Glomerular visceral epithelial cell (primary cell): ENCODE measurements around the gene MORF4L1.
A peak's percentile ranks its signal among the peaks of the same experiment; 100 is the strongest.
"Not testable (repeated sequence)": the region's sequence is repeated elsewhere in the genome, so short reads cannot be mapped to it uniquely, and the experiment has no call there.

Source experiments
- DNase-seq: peaks from one replicate; pipeline ENCODE4 v3.0.0-alpha.2; 2016; ENCODE audit errors: extremely low spot score

Gene MORF4L1

GRCh38 chr15:78872155-78872971 is at the start of gene MORF4L1:
TSS of gene MORF4L1 (plus strand) at chr15:78872890. CDS start at chr15:78873018, 128 bp downstream.
- peak; percentile 96 for DNase-seq

- no peak for DNase-seq
Observed at GRCh38 chr15:78828920-78829319, 43.8 kb upstream of the MORF4L1 start.

GRCh38 chr15:78830514-78831228 is 42.0 kb upstream of the MORF4L1 start:
- DNase-seq: no peak

GRCh38 chr15:78831229-78832207 is 41.2 kb upstream of the MORF4L1 start:
- DNase-seq: no peak

GRCh38 chr15:78836333-78836732 is 36.4 kb upstream of the MORF4L1 start:
- no peak for DNase-seq

- no peak for DNase-seq
Observed at GRCh38 chr15:78837131-78837530, 35.6 kb upstream of the MORF4L1 start.

GRCh38 chr15:78837543-78837942 is 35.1 kb upstream of the MORF4L1 start:
- DNase-seq: no peak

- DNase-seq: no peak
Observed at GRCh38 chr15:78838489-78838888, 34.2 kb upstream of the MORF4L1 start.

GRCh38 chr15:78839151-78839550 is 33.5 kb upstream of the MORF4L1 start:
- not testable (repeated sequence) for DNase-seq

- peak; percentile 9 for DNase-seq
Observed at GRCh38 chr15:78840661-78841375, 31.9 kb upstream of the MORF4L1 start.

- no peak for DNase-seq
Observed at GRCh38 chr15:78841376-78841706, 31.3 kb upstream of the MORF4L1 start.

- DNase-seq: no peak
Observed at GRCh38 chr15:78841891-78842290, 30.8 kb upstream of the MORF4L1 start.

GRCh38 chr15:78842519-78842918 is 30.2 kb upstream of the MORF4L1 start:
- DNase-seq: no peak

- DNase-seq: not testable (repeated sequence)
Observed at GRCh38 chr15:78846906-78847305, 25.8 kb upstream of the MORF4L1 start.

- not testable (repeated sequence) for DNase-seq
Observed at GRCh38 chr15:78847387-78847906, 25.2 kb upstream of the MORF4L1 start.

GRCh38 chr15:78850352-78850751 is 22.3 kb upstream of the MORF4L1 start:
- DNase-seq: no peak

- DNase-seq: no peak
Observed at GRCh38 chr15:78850941-78851755, 21.5 kb upstream of the MORF4L1 start.

- no peak for DNase-seq
Observed at GRCh38 chr15:78853500-78853899, 19.2 kb upstream of the MORF4L1 start.

GRCh38 chr15:78854833-78855372 is 17.8 kb upstream of the MORF4L1 start:
- DNase-seq: no peak

- DNase-seq: no peak
Observed at GRCh38 chr15:78855746-78856145, 16.9 kb upstream of the MORF4L1 start.
